Measurements from ENCODE around the gene LTBP3.
A peak's percentile ranks its signal among the peaks of the same experiment; 100 is the strongest.

Gene LTBP3

DNA sequence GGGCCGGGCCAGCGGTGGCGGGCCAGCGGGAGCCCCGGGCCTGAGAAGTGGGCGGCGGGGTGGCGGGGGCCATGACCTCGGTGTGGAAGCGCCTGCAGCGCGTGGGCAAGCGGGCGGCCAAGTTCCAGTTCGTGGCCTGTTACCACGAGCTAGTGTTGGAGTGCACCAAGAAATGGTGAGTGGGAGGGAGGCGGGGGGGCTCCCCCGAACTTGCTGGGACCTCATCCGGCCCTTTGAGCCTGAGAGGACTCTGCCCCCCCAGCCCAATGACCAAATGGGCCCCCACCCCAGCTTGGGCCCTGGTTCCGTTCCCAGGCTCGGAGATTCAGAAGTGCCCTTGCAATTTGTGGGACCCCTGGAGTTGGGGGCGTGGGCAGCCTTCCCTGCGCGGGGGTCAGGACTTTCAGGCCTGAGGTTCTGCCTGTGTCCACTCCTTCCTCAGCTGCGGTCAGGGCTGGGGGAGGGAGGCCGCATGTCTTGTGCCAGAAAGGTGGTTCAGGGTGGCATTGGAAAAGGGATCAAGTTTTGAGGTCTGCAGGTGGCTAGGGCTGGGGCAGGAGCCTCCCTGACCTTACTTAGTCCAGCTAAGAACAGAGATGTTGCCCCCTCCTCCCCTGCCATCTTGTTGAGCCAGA lies 18.2 kb upstream of the LTBP3 start:
- no peak for DNase-seq (ENCODE audit: low read depth, low spot score)

DNA sequence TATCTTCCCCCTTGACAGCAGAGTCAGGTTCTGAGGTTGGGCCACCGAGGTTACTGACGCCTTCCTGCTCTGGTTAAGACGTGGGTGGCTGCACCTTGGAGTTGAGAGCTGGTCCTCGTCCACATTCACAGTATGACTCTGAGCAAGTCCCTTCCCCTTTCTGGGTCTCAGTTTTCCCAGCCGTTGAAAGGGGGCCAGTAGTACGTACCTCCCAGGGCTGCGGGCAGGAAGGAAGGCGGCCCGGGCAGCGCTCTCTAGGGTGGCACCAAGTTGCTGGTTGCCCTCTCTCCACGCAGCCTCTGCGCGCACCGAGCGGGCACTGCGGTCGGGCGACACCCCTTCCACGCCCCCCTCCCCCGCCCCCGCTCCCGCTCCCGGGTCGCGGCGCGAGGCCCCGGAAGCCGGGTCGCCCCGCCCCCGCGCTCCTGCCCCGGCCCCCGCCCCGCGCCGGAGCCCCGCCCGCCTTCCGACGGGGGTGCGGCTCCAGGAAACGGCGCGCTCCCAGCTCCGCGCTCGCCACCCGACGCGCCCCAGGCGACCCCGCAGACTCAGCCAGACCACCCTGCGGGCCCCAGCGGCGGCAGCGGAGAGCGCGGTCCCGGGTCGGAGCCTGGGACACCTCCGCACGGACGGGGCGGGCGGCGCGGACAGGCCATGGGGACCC lies 17.5 kb upstream of the LTBP3 start, which contains the start of gene EHBP1L1:
TSS of gene EHBP1L1 (plus strand) at position 486 of the 664 bp plus-strand sequence. CDS start 250 bp downstream, outside the sequence.
- peak; percentile 31 for DNase-seq (ENCODE audit: low read depth, low spot score)
- in situ Hi-C loops (cut with HindIII; ENCODE audit: low sequenced_read_pairs): no loop called here
- TF ChIP-seq, protein P1, sequence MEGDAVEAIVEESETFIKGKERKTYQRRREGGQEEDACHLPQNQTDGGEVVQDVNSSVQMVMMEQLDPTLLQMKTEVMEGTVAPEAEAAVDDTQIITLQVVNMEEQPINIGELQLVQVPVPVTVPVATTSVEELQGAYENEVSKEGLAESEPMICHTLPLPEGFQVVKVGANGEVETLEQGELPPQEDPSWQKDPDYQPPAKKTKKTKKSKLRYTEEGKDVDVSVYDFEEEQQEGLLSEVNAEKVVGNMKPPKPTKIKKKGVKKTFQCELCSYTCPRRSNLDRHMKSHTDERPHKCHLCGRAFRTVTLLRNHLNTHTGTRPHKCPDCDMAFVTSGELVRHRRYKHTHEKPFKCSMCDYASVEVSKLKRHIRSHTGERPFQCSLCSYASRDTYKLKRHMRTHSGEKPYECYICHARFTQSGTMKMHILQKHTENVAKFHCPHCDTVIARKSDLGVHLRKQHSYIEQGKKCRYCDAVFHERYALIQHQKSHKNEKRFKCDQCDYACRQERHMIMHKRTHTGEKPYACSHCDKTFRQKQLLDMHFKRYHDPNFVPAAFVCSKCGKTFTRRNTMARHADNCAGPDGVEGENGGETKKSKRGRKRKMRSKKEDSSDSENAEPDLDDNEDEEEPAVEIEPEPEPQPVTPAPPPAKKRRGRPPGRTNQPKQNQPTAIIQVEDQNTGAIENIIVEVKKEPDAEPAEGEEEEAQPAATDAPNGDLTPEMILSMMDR (IDR thresholded peaks at IDR 0.05; ENCODE audit: low read depth, low read length): no peak
- peak within 1 kb of the TSS; percentile 51 for H3K4me3 ChIP-seq (ENCODE audit: low read depth, low read length)

More for the DNA sequence above, 18.2 kb upstream of the LTBP3 start:
- TF ChIP-seq, protein P1 (IDR thresholded peaks at IDR 0.05; ENCODE audit: low read depth, low read length): no peak
- in situ Hi-C loops (cut with HindIII; ENCODE audit: low sequenced_read_pairs): no loop called here
- H3K4me3 ChIP-seq (ENCODE audit: low read depth, low read length): peak overlapping the region; percentile 51

DNA sequence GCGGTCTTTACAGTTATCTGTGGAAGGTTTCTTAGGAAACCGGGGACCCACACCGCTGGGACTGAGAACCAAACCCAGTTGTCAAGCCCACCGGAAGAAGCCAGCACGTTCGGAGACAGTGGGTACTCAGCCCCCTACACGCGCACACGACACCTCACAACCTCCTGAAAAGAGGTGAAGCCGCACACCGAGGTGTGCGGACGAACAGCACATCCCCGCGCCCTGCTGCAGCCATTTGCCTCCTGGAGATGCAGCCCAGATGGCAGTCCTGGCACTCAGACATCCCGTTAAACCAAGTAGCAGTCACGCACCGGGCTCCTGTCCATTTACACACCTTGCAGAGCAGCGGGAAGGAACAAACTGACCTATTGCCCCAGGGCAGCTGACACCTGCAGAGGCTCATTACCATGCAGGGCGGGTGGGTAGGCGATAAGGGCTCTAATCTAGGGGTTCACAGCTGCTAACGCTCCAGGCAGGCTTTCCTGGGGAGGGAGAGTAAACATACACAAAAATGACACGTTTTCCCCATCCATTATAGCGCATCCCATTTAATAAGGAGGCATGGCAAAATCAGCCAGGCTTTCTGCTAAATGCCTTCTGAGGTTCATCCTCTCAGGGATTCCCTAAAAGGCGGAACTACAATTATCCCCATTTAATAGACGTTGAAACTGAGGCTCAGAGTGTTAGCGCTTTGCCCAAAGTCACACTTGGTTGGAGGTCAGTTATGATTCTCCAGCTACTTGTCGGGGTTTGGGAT lies 16.8 kb upstream of the LTBP3 start:
- peak overlapping the region; percentile 51 for H3K4me3 ChIP-seq (ENCODE audit: low read depth, low read length)
- TF ChIP-seq, protein P1 (IDR thresholded peaks at IDR 0.05; ENCODE audit: low read depth, low read length): no peak
- DNase-seq (ENCODE audit: low read depth, low spot score): no peak
- in situ Hi-C loops (cut with HindIII; ENCODE audit: low sequenced_read_pairs): no loop called here

DNA sequence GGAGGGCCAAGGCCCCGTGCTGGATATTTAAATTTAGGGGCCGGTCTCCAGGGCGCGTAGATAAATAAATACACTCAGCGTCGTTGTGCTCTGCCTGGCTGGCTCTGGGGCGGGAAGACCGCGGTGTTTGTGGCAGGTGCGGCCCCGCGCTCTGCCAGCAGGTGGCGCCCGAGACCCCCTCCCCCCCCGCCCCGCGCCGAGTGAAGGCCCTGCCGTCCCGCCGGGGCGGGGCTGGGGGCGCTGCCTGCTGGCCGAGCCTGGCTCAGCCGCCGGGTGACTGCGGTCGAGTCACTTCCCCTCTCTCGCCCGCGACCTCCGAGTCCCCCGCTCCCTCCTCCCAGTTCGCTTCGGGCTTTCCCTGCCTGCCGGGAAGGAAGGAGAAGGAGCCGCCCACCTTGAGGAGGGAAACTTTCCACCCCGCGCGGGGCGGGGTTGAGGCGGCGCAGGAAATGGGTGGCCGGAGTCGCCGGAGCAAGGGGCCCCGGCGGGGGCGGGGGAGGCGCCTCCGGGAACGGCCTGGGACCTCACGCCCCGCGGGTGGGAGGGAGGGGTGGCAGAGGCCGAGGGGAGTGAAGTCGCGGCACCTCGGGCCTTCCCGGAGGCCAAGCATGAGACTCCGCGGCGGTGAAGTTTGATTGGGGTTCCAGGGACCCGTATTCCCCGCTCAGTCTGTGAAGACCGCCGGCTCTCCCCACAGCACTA lies 16.1 kb upstream of the LTBP3 start:
- peak overlapping the region; percentile 69 for H3K4me3 ChIP-seq (ENCODE audit: low read depth, low read length)
- TF ChIP-seq, protein P1 (IDR thresholded peaks at IDR 0.05; ENCODE audit: low read depth, low read length): peak; percentile 70
- in situ Hi-C loops (cut with HindIII; ENCODE audit: low sequenced_read_pairs): no loop called here
- DNase-seq (ENCODE audit: low read depth, low spot score): peak; percentile 97

DNA sequence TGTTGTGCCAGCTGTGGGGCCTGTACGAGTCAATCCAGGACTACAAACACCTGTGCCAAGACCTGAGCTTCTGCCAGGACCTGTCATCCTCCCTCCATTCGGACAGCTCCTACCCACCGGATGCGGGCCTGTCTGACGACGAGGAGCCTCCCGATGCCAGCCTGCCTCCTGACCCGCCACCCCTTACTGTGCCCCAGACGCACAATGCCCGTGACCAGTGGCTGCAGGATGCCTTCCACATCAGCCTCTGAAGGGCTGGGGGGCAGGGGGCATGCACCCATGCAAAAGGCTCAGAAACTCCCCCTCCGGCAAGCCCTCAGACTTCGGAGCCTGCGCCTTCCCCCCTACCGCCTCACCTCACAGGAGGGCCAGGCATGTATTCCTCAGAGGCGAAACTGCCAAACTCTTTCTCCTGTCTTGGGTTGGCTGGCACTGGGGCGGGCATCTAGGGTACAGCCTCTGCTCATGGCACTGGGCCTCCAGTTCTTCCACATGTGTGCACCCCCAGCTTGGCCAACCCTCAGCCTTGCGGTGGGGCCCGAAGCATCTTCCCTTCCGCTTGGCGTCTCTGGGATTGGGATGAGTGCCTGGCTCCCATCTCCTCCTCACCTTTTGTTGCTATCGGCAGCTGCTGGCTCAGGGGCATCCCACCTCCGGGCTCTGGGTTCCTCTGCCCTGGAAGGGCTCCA lies 15.4 kb upstream of the LTBP3 start:
- TF ChIP-seq, protein P1 (IDR thresholded peaks at IDR 0.05; ENCODE audit: low read depth, low read length): no peak
- in situ Hi-C loops (cut with HindIII; ENCODE audit: low sequenced_read_pairs): no loop called here
- DNase-seq (ENCODE audit: low read depth, low spot score): no peak
- peak overlapping the region; percentile 69 for H3K4me3 ChIP-seq (ENCODE audit: low read depth, low read length)
